Breast epithelium (tissue), 3 donors: ENCODE results near the gene DNAJB8.

Source experiments
- CTCF ChIP-seq, 3 donors: fragments of 450-650 bp; IDR thresholded peaks; one replicate each; pipeline ENCODE4 v1.5.1; 2016 to 2017; ENCODE audit warnings: antibody characterized with exemption in 3 of 3, mild to moderate bottlenecking in 3 of 3, moderate library complexity in 3 of 3
- POLR2A ChIP-seq: fragments of 450-650 bp; IDR thresholded peaks from one replicate; pipeline ENCODE4 v1.6.1; 2016; ENCODE audit warnings: antibody characterized with exemption, mild to moderate bottlenecking, moderate library complexity
- POLR2AphosphoS5 ChIP-seq, 3 donors: sonication (generic); formaldehyde crosslinking; IDR thresholded peaks; one replicate each; pipeline ENCODE4 v1.6.1; 2017; ENCODE audit warnings: antibody characterized with exemption in 3 of 3

GRCh38 chr3:128505771-128506170 lies 39.1 kb upstream of the DNAJB8 start:
- no peak for TF ChIP-seq CTCF (IDR thresholded peaks at IDR 0.05)
- TF ChIP-seq POLR2AphosphoS5 (IDR thresholded peaks at IDR 0.05): no peak
- no peak for TF ChIP-seq POLR2A
